Measurements from ENCODE around the gene THBD. TPM values are rescaled to one million over a fixed set of nuclear protein-coding genes. Genes with fewer than 3 reads are reported as not detected.

THBD gene
- total RNA-seq, 1 experiment from 2014 or later, result 0.28 TPM

DNA sequence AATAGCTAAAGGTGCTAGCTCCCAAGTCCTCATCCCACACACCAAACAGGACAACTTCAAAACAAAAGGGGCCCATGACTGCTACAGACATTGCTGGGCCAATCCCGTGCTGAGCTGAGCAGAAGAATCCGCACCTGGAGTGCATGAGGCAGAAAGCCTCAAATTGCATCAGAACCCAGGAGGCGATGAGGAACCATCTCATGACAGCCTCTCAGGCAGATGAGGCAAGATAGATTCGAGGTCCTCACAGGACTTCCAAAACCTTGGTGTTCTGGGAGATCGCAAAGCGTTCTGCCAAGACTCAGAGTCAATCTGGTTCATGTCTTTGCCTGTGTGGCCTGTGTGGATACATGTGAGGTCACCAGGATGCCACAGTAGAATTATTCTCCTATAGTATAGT is 47.2 kb downstream of the THBD start:
- H2AK5ac ChIP-seq (ENCODE audit: insufficient read length, low read length), result no peak overlapping the region
- Mint-ChIP-seq H3K27me3 (ENCODE audit: low read depth) (peaks cover 4% of the 10 kb centered on the region), H3K36me3 (ENCODE audit: insufficient read depth in 1 of 3, low read depth in 3 of 3) (no peaks in the 10 kb centered on the region), H3K9me3 (no peaks in the 10 kb centered on the region), H3K27ac (no peak overlapping the region), H3K4me1 (peaks cover 0 to 2% of the 10 kb centered on the region in 2 experiments; a peak in 3 of 4 replicates), H3K4me3 (no peak overlapping the region)
- no peaks in the 10 kb centered on the region for H4K20me1 ChIP-seq (ENCODE audit: control insufficient read depth, insufficient read depth, insufficient read length)
- no peak overlapping the region for H3T11ph ChIP-seq (ENCODE audit: low read length)
- H3K27ac ChIP-seq (ENCODE audit: insufficient read length, low read depth, low read length), result no peak overlapping the region
- H3K4ac ChIP-seq (ENCODE audit: low read depth, low read length), result no peak overlapping the region
- no peaks in the 10 kb centered on the region for H3K23me2 ChIP-seq (ENCODE audit: insufficient read length, low read depth, low read length, poor library complexity, severe bottlenecking)
- no peak overlapping the region for H3K14ac ChIP-seq (ENCODE audit: insufficient read depth, low read length)
- no peaks in the 10 kb centered on the region for H3K4me1 ChIP-seq (ENCODE audit: insufficient read depth, low read length)
- H3K79me1 ChIP-seq (ENCODE audit: insufficient read depth, low read depth, low read length, poor library complexity, severe bottlenecking), result no peaks in the 10 kb centered on the region
- no peak overlapping the region for H3K4me2 ChIP-seq (ENCODE audit: insufficient read depth, insufficient read length, low read length)
- H3K9ac ChIP-seq (ENCODE audit: extremely low read depth, insufficient read length, low read length), result no peak overlapping the region
- no peaks in the 10 kb centered on the region for H3K27me3 ChIP-seq (ENCODE audit: insufficient read depth, low read length)
- no CpG with 5 or more reads among the region's 6 CpGs for WGBS (ENCODE audit: extremely low coverage, insufficient read length, low lambda C conversion rate)
- H4K91ac ChIP-seq (ENCODE audit: insufficient read length, low read depth, low read length), result no peak overlapping the region
- H2AFZ ChIP-seq (ENCODE audit: low read length), result no peak overlapping the region
- TF ChIP-seq, protein P1, sequence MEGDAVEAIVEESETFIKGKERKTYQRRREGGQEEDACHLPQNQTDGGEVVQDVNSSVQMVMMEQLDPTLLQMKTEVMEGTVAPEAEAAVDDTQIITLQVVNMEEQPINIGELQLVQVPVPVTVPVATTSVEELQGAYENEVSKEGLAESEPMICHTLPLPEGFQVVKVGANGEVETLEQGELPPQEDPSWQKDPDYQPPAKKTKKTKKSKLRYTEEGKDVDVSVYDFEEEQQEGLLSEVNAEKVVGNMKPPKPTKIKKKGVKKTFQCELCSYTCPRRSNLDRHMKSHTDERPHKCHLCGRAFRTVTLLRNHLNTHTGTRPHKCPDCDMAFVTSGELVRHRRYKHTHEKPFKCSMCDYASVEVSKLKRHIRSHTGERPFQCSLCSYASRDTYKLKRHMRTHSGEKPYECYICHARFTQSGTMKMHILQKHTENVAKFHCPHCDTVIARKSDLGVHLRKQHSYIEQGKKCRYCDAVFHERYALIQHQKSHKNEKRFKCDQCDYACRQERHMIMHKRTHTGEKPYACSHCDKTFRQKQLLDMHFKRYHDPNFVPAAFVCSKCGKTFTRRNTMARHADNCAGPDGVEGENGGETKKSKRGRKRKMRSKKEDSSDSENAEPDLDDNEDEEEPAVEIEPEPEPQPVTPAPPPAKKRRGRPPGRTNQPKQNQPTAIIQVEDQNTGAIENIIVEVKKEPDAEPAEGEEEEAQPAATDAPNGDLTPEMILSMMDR (conservative IDR thresholded peaks at IDR 0.05), result no peak
- DNase-seq, result no peak
- H4K5ac ChIP-seq (ENCODE audit: insufficient read length, low read depth, low read length), result no peak overlapping the region
- H3K9me3 ChIP-seq (ENCODE audit: control insufficient read depth, low read depth, low read length), result no peaks in the 10 kb centered on the region
- no peak overlapping the region for H3K18ac ChIP-seq (ENCODE audit: insufficient read length, low read depth, low read length)
- H3K79me2 ChIP-seq (ENCODE audit: insufficient read depth, low read length), result no peaks in the 10 kb centered on the region
- no peak overlapping the region for H2BK5ac ChIP-seq (ENCODE audit: insufficient read length, low read length)
- no peak overlapping the region for H2BK15ac ChIP-seq (ENCODE audit: low read depth, low read length)
- H3K56ac ChIP-seq (ENCODE audit: insufficient read length, low read depth, low read length), result no peak overlapping the region
- H2BK20ac ChIP-seq (ENCODE audit: low read depth, low read length, poor library complexity, severe bottlenecking), result no peak overlapping the region
- no peak overlapping the region for H2BK12ac ChIP-seq (ENCODE audit: insufficient read length, low read depth, low read length)
- no peak overlapping the region for H4K8ac ChIP-seq (replicated peaks; ENCODE audit: insufficient read length, low read depth, low read length)
- H2BK120ac ChIP-seq (ENCODE audit: low read depth, low read length, poor library complexity, severe bottlenecking), result no peak overlapping the region
- no peak overlapping the region for H3K23ac ChIP-seq (ENCODE audit: insufficient read length, low read depth, low read length)
